HG02763 (cell line): Measurements from ENCODE around the gene CD1B.
"Not testable (repeated sequence)": the region's sequence is repeated elsewhere in the genome, so short reads cannot be mapped to it uniquely, and the experiment has no call there.

Source experiments
- ATAC-seq: cut with Tn5 transposase; IDR thresholded peaks from one replicate; pipeline ENCODE4 v1.9.1; 2021; ENCODE audit warnings: mild to moderate bottlenecking, moderate library complexity; ENCODE audit not compliant: unreplicated experiment

The CD1B gene

DNA sequence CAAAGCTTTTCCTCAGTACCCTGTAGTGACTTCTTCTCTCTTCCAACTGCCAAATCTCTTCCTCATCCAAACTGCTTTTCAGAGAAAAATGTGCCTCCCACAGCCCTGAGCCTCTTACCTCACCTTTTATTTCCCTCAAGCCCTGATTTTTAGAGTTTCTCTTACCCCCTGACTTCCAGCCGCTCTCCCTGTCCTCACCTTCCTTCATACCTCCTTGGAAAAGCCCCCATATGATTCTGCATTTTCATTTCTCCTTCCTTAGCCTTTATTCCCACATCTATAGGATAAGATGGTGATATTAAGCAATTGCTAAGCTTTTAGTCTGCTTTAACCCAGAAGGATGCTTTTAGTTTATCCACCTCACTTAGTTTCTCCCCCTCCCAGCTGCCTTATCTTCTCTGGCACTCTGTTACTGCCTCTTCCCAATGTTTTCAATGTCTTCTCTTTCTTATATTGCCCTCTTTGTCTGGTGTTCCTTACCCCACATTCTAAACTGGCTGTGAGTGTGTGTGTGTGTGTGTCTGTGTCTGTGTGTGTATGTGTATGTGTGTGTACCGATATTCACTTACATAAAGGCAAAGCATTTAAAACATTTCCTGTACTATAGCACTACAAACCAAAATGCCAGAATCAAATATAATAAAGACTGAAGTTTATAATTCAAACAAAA is at the start of gene CD1B:
Gene CD1B (minus strand): TSS at position 51 of the 670 bp plus-strand sequence. CDS start 108 bp downstream, outside the sequence.
- no peak for ATAC-seq

DNA sequence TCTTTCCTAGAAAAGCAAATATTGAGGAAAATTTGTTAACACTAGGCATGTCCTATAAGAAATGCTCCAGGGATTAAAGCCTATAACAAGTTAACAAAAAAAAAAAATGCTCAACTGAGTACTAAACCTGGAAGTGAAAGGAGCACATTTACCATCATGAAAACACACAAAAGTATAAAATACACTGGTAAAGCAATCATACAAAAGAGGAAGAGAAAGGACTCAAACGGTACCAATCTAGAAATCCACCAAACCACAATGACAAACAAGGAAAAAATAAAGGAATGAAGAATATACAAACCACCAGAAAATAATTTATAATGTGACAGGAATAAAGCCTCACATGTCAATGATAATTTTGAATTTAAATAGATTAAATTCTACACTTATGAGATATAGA is 43.5 kb upstream of the CD1B start:
- ATAC-seq, result no peak

DNA sequence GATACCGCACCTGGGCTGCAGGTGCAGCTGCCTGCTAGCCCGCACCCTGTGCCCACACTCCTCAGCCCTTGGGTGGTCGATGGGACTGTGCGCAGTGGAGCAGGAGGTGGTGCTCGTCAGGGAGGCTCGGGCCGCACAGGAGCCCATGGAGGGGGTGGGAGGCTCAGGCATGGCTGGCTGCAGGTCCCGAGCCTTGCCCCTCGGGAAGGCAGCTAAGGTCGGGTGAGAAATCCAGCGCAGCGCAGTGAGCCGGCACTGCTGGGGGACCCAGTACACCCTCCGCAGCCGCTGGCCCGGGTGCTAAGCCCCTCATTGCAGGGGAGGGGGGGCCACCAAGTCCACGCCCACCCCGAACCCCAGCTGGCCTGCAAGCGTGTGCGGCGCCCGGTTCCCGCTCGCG is 42.8 kb upstream of the CD1B start:
- not testable (repeated sequence) for ATAC-seq

DNA sequence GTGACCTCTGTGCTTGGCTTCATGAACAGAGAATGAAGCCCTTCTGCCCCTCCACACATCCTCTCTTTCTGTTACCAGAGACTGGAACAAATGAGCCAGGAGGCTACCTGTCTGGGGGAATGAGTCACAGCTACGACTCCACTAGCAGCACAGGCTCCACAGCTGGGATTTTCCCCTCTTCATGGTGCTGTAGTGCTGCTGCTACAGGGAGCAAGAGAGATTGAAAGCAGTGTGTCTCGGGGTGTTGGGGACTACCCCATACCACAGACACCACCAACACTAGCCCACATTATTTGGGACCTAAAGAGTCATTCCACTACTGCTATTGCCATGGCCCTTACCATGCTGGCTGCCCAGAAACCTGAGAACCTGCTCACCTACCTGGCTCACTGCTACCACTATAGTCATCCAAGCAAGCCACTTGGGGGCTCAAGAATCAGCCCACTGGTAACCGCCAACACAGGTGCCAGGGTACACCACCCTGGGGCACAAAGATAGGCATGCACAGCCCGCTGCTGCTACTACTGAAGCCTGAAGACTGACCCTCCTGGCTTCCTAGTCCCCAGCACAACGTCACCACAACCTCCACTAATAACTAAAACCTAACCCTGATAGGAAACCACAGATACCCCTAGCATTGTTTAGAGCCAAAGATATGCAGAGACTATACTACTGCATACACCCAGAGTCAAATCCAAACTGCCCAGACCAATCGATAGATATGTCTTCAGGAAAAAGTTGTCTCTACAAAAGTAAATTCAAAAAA is 40.0 kb upstream of the CD1B start:
- peak; percentile 97 for ATAC-seq

DNA sequence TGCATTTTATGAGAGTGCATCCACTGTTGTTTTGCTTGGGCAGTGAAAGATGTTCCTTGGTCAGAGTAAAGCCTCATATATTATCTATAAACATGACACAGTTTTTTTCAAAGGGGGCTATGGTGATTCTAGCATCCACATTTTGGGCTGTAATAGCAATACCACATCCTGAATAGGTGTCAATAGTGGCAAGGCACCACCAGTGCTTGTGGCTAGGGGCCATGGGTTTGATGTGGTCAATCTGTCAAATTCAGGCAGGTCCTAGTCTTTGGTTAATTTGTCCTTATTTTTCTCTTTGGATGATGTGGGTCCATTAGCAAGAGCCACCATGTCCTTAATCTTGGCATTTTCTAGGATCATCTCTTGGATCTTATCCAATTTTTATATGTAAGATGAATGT is 35.5 kb upstream of the CD1B start:
- no peak for ATAC-seq

DNA sequence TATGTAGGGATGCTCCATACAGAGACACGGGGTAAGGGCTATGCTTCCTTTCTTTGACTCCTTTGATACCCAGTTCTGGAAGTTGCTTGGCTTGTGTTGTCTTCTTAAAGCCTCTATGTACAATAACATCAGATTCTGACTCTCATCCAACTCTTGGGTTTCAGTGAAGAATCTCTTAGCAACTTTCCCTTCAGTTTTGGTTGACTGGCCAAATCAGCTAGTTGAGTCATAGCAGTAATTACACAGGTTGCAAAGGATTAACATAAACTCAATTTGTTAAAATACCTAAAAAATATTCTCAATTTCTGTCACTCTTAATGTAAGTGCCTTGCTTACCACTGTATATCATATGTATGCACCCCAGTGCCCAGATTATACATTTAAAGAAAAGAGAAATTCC is 31.6 kb upstream of the CD1B start:
- ATAC-seq, result no peak

DNA sequence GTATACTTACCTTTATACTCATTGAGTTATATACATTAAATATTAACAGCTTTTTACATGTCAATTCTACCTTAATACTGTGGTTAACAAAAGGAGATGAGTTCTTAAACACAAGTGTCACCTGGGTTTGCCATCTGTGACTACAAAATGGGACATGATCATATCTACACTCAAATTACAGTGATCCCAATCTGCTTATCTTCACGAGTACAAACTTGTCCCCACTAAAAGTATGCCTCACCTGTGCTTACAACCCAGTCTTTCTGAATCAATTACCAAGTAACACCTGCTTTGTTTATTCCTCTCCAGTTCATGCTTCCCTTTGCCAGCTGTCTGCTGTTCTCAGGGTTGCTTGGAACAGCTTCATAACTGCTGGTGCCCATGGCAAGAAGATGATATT is 31.2 kb upstream of the CD1B start:
- no peak for ATAC-seq

DNA sequence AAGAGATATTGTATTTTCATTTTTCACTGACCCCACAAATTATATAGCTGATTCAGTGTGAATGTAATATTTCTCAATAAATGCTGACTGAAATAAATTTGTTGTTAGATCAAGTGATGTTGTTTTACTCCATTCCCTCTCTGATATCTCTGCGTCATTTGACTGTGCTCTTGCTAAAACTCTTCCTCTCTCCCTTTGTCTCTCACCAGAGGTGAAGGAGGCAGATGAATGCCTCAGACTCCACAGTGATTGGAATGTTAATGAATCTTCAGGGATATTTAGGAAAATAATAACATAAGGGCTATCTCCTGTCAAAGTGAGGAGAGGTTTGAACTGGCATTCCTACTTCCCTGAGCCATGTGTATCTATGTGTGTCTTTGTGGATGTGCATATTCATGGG is 26.1 kb upstream of the CD1B start:
- ATAC-seq, result no peak

DNA sequence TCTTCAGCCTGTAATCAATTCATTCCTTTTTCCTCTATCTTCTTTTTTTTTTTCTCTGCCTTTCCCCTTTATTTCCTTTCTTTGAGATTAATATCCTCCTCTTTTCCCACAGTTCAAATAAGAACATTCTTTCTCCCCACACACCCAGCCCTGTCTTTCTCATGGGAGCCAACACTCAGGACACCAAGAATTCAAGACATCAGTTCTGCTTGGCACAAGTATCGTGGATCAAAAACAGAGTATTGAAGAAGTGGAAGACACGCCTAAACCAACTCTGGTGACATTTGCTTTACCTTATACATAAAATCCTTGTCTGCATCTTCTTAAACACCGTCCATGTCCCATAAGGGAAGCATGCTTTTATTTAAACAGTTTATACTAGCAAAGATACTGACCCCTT is 25.3 kb upstream of the CD1B start:
- no peak for ATAC-seq

DNA sequence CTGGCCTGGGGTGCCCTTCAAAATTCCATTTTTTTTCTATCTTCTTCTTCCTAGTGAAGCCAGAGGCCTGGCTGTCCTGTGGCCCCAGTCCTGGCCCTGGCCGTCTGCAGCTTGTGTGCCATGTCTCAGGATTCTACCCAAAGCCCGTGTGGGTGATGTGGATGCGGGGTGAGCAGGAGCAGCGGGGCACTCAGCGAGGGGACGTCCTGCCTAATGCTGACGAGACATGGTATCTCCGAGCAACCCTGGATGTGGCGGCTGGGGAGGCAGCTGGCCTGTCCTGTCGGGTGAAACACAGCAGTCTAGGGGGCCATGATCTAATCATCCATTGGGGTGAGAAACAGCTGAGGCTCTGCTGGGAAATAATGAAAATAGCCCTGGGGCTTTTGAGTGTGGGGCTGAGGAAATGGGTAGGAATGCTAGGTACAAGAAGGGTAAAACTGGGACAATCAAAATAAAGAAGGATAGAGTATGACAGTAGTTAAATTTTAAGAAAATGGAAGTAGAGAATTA is 24.5 kb upstream of the CD1B start:
- ATAC-seq, result no peak

DNA sequence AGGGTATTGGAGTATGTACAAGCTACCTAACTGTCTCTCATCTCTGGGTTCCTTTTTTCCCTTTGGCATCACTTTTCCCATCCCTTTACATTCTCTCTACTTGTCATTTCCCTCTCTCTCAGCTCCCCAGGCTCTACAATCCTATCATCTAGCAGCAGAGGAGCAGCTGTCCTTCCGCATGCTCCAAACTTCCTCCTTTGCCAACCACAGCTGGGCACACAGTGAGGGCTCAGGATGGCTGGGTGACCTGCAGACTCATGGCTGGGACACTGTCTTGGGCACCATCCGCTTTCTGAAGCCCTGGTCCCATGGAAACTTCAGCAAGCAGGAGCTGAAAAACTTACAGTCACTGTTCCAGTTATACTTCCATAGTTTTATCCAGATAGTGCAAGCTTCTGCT is 22.9 kb upstream of the CD1B start:
- no peak for ATAC-seq

DNA sequence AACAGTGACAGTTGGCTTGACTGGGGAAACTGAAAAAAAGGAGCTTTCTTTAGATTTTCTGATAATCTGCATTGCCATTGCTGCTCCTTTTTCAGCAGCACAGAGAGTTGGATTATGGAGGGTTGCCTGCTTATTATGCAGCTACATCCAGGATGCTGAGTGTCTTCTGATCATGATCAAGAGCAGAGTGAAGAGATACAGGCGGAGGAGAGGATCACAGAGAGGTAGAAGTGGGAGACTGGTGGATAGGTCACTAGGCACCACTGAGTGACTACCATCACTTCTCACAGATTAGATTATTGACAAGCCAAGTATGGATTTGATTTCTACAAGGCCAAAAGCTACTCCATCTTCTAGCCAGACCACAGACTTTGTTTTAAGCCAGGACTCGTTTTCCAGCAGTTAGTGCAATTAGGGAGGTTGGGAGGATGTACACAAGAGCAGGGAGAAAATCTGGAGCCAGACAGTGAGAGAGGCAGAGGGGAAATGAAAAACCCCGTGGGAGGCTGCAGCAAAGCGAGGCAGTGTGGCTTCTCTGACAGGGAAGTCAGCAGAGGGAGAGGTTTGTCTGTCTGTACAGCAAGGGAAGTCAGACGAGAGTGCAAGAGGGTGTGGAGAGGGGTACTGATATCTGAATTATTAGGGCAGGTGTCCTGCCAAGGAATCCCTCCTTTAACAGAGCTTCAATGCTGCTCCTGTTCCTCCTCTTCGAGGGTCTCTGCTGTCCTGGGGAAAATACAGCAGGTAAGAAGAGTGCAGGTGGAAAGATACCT is 22.2 kb upstream of the CD1B start, which contains the start of gene CD1E:
Gene CD1E (plus strand): TSS at position 592 of the 773 bp plus-strand sequence. CDS start 95 bp downstream, at position 687.
- ATAC-seq, result no peak

DNA sequence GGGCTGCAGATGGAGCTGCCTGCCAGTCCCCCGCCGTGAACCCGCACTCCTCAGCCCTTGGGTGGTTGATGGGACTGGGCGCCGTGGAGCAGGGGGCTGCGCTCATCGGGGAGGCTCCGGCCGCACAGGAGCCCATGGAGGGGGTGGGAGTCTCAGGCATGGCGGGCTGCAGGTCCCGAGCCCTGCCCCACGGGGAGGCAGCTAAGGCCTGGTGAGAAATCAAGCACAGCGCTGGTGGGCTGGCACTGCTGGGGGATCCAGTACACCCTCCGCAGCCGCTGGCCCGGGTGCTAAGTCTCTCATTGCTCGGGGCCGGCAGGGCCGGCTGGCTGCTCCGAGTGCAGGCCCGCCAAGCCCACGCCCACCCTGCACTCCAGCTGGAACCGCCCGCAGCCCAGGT is 17.6 kb upstream of the CD1B start:
- not testable (repeated sequence) for ATAC-seq

DNA sequence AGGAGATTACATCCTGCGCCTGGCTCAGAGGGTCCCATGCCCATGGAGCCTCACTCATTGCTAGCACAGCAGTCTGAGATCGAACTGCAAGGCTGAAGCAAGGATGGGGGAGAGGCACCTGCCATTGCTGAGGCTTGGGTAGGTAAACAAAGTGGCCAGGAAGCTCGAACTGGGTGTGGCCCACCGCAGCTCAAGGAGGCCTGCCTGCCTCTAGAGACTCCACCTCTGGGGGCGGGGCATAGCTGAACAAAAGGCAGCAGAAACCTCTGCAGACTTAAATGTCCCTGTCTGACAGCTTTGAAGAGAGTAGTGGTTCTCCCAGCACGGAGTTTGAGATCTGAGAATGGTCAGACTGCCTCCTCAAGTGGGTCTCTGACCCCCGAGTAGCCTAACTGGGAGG is 5.1 kb upstream of the CD1B start:
- not testable (repeated sequence) for ATAC-seq

DNA sequence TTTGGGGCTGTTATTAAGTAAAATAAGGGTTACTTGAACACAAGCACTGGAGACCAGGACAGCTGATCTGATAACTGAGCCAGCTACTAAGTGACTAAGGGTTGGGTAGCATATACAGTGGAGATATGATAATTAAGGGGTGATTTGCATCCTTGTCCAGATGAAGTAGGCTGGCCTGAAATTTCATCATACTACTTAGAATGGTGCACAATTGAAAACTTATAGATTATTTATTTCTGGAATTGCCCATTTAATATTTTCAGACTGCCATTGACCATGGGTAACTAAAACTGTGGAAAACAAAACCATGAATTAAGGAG is 3.8 kb upstream of the CD1B start:
- ATAC-seq, result no peak

DNA sequence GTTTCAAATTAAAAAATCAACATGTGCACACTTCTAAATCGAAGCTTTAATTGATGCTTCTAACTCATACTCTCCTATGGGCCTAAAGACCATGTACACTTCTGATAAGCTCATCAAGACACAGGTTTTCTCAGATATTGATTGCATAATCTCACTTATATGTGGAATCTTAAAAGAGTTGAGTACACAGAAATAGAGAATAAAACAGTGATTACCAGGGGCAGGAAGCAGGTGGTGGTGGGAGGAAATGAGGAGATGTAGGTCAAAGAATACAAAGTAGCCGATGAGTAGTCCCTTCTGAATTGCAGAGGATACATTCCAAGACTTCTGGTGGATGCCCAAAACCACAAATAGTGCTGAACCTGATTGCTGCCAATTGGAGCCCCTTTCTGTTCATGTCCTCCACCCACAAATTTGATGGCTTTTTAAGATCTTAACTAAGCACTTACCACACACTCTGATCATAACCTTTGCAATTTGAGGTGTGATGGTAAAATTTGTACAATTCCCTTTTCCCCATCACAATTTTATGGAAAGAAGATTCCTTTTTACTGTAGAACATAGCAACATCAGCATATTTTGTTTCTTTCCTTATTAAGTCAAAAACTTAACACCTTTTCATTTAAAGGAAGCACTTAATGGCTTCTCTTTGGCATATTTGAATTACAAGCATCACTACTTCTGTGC is 3.3 kb upstream of the CD1B start:
- no peak for ATAC-seq

DNA sequence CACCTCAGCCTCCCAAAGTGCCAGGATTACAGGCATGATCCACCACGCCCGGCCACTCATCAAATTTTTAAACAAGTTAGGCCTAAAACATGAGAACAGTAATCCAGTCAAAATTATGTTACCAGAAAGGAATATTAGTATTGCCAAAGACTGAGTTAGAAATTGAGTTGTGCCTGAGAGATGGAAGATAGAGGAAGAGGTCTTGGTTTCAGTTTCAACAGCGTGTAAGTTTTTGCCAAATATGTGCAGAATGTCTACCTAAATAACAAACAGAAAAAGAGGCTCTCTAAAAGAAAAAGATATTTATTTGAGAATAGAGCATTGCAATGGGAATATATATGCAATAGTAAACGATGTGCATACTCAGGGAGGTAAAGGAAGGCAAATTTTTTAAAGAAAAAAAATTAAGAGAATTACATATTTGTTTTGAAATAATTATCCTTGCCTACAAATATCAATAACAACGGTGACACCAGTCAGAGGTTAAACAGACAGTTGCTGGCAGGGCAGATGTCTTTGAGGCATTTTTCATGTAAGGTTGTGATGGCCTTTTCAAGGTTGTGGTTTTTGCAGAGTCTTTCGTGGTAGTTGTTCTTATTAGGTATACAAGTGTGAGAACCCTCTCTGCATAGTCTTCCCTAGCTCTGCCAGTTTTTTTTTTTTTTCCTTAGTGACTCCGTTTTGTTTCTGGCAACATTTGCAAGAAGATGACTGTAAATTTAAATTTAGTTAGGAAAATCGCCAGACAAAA is 2.2 kb upstream of the CD1B start:
- no peak for ATAC-seq

DNA sequence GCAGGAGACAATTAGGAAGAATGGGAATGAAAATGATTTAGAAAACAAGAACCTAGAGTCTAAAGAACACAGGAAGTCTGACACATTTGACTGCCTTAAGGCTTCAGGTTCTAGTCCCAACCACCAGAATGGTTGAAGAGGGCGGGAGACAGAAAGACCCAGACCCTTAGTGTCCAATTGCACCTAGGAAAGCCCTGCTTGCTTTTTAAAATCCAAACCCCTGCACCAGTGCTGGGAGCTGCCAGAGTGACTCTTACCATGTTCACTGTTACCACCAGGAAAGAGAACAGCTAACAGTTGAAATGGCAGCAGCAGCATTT is 265 bp downstream of the CD1B start:
- ATAC-seq, result no peak

DNA sequence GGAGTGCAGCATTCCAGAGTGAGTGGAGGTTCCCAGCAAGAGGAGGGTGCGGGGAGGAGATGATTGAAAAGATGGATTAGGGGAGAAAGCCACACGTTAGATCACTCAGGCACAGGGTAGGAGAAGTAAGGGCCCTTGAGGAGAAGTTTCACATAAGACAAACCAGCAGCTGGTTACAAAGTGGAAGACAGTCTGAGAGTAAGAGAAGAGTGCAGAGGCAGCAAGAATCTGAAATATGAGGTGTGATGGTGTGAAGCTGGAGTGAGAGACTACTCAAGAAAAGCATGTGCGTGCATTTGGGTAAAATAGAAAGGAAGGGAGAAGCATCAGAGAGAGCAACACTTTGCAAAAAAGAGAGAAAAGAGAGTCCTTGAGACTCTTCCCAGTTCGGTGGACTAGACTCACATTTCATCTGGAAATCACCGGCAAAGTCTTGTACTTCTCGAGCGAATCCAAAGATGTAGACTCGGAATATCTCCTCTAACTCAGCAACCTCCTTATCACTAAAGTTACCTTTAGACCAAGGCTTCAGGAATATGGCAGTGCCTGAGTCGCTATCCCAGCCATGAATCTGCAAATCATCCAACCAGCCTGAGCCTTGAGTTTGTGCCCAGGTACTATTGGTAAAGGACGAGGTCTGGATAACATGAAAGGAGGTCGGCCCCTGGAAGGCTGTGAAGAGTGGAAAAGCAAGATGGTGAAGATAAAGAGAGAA is 783 bp downstream of the CD1B start:
- ATAC-seq, result no peak

DNA sequence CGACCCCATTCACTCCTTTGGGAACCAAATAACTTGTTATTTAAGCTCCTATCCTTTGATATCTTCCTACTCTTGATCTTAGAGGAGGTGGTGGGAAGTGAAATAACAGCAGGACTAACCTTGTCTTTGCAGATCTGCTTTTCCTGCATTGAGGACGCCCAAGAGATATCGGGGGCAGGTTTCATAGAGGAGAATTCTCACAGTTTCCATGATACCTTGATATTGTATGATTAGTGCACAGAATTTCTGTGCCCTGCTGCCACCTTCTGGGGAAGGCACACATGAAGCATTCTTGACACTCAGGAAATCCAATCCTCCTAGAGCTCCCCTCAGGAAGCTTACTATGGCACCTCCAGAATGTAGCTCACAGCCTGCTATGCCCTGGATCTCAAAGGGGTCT is 1.6 kb downstream of the CD1B start:
- ATAC-seq, result no peak
